ENCODE results near the gene ACO2. TPM values are rescaled to one million over a fixed set of nuclear protein-coding genes. Genes with fewer than 3 reads are reported as not detected.
"Not testable (repeated sequence)": the region's sequence is repeated elsewhere in the genome, so short reads cannot be mapped to it uniquely, and the experiment has no call there.

Gene ACO2
- total RNA-seq, 1 donor from 2014 or later: 887 TPM

DNA sequence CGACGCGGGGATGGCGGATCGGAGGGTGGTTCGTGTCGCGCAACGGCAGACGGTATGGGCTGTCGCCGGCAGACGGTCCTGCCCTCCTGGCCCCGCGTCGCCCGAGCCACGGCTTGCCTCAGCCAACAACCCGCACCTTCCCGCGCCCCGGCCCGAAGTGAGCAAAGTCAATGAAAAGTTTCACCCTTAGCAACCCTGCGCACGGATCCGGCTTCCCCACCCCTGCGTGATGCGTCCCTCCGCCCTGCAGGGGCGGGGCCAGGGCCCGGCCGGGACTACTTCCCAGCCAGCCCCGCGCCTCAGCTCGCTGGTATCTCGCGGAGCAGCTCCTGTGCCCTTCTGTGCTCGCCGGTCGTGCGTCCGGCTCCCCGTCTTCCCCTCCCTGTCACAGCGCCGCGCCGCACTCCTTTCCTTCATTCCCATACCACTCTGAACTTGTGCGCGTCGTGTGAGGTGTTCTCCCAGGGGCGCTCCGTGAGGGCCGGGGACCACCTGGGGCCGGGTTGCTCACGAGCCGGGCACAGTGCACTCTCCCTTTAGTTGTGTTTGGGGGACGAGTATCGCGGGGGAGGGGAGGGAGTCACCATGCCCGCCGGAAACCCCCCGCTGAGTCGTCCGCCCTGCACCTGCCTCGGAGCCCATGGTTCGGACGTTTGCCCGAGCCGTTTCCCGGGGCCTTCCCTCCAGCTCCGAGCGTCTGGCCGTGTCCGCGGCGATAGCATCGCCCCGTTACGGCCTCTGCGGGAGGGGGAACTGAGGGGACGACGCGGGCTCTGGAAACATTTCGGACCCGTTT is 22.1 kb upstream of the ACO2 start, which contains the start of gene TOB2:
Gene TOB2 (minus strand): TSS at position 163 of the 796 bp plus-strand sequence. CDS start 9,456 bp downstream, outside the sequence.
- intact Hi-C loops (cut with micrococcal nuclease): no loop called here
- ATAC-seq: peak; percentile 67

DNA sequence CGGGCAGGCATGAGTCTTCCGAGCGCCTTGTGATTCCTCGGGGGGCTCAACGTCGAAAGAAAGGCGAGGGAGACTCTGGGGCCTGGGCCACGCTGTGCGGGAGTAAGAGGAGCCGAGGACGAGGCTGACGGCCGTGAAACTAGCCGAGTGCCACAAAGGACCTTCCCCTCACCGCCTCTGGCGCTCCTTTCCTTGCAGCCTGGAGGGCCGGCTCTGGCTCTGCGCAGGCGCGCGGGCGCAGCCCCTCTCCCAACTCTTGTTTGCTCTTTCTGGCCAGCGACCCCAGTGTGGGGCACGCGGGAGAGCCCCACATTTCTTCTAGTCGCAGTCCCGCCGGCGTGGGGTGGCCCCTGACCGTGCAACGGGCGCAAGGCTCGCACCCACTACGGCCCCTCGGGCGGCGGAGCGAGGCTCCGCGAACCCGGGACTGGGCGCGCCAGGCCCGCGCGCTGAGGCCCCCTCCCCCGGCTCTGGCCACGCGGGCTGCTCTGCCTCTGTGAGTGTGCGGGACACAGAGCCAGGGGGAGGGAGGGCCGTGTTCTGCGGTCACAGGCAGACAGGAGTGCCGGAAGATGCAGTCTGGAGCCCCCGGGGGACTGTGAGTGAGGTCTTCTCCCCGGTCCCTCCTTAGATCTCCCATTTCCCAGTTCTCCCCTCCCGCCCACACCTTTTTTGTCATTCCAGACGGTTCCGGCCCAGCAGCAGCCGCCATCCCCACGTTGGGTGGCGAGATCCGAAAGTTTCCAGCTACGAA is 21.3 kb upstream of the ACO2 start:
- DNase-seq (peak; percentile 85), ATAC-seq (peak; percentile 52)
- intact Hi-C loops (cut with micrococcal nuclease): no loop called here

More for the DNA sequence above, 22.1 kb upstream of the ACO2 start, which contains the start of gene TOB2:
- DNase-seq: peak; percentile 97

DNA sequence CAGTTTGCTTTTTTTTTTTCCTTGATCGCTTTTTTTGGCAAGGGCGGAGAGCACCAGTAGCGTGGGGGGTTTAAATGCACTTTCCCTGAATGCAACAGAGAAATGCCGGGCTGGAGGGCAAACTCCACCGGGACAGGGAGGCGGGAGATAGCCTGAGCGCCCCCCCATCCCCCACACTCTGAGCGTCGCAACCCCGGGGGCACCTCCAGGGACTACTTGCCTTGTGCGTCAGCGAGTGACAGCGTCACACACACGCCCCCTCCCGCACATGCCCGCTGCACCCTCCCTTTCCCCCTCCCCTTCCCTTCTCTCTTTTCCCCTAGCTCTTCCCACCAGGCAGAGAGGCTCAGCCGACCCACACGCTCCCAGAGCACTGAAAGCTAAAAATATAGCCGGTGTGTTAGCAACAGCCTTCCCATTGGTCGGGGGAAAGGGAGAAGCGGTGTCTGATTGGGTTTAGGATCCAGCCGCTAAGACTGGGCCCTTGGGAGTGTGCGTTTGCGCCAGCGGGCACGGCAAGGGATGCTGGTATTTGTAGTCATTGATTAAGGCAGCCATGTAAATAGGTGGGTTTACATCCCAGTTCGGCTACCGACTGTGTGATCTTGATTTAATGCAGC is 20.6 kb upstream of the ACO2 start:
- DNase-seq (peak; percentile 95), ATAC-seq (peak; percentile 78)
- intact Hi-C loops (cut with micrococcal nuclease): no loop called here

DNA sequence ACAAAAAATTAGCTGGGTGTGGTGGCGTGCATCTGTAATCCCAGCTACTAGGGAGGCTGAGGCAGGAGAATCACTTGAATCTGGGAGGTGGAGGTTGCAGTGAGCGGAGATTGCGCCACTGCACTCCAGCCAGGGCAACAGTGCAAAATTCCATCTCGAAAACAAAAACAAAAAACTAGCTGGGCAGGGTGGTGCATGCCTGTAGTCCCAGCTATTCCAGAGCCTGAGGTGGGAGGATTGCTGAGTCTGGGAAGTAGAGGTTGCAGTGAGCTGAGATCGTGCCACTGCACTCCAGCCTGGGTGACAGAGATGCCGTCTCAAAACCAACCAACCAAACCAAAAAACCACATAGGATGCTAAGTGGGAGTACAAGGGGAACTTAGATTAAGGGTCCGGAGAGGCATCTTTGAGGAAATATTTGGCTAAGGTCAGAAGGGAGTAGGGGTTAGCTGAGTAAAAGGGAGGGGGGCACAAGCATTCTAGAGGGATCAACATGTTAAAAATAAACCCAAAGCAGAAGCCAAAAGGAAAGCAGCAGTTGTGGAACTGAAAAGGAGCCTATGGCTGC is 10.7 kb upstream of the ACO2 start:
- ATAC-seq (no peak), DNase-seq (no peak)
- intact Hi-C loops (cut with micrococcal nuclease): no loop called here

DNA sequence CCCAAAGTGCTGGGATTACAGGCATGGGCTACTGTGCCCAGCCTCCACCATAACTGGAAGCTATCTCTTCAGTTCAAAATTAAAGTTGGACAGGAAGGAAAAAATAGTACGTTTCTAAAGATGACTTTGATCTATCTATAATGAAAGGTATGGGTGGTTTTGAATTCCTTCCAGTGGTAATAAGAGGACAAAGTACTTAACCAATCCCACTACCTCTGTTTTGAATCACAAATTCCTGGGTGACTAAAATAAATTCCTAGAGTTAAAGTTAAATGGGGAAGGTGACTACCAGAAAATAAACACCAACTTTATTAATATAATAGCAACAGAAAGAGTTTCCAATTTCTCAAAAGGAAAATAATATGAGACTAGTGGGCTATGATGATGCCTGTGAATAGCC is 9.5 kb upstream of the ACO2 start:
- no peak for ATAC-seq

DNA sequence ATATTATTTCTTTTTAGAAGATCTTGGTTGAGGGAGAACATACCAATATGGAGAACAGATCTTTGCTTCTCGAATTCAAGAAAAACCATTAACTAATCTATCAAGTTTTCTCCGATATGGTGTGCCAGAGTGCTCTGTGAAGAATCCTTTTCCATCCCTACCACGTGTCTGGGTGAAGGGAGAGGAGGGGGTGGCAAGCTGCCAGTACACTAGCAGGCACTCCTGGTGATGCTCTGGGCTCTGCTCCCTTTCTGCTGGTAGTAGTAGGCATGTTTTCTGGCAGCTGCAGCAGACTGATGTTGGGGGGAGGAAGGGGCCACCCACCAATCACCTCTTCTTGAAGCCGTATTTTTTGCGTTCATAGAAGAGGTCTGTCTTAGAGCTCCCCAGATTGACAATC is 8.8 kb upstream of the ACO2 start:
- DNase-seq (peak; percentile 81), ATAC-seq (peak; percentile 82)
- intact Hi-C loops (cut with micrococcal nuclease): not testable (repeated sequence)

More for the DNA sequence above, 9.5 kb upstream of the ACO2 start:
- intact Hi-C loops (cut with micrococcal nuclease): no loop called here
- DNase-seq: no peak

DNA sequence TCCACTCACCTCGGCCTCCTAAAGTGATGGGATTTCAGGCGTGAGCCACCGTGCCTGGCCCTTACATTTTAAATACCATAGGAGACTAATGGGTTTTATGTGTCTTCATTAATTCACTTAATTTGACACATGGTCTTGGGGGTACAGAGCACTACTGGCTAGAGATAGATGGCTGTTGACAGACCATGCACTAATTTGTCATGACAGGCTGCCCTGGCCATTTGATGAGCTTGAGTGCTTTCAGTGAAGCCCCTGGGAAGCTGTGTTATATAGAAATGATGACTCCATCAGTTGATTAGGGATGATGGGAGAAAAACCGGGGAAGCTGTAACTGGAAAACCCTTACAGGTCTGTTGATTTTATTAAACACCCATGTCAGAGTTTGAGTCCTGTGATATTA is 7.0 kb upstream of the ACO2 start:
- no peak for ATAC-seq
- intact Hi-C loops (cut with micrococcal nuclease): no loop called here
- DNase-seq: no peak

DNA sequence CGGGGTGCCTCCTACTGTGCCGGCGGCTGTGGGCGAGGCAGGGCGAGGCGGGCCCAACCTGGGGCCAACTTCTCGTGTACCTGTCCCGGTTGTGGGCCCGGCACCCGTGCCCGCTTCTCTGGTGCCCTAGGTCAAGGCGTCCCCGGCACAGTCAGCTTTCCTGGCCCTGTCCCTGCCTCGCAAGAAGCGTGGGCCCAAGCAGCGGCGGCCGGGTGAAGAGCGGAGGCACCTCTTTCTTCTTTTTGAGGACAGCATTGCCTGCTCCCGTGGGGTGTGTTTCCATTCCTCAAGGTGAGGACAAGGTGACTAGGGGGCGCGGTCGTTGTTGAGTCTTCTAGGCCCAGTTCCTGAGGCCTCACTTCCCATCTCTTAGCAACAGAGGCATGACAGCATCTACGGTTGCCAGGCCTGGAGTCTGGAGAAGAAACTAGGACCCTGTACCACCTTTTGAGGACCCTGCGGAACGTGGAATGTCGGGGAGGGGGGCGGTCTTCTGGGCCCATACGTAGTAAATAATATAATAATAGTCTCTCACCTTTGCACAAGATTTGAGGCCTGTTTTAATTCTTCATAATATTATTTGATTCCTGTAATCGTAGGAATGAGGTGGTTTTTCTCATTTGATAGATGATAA is 418 bp downstream of the ACO2 start:
- peak; percentile 57 for ATAC-seq
- DNase-seq: no peak
- intact Hi-C loops (cut with micrococcal nuclease): no loop called here

DNA sequence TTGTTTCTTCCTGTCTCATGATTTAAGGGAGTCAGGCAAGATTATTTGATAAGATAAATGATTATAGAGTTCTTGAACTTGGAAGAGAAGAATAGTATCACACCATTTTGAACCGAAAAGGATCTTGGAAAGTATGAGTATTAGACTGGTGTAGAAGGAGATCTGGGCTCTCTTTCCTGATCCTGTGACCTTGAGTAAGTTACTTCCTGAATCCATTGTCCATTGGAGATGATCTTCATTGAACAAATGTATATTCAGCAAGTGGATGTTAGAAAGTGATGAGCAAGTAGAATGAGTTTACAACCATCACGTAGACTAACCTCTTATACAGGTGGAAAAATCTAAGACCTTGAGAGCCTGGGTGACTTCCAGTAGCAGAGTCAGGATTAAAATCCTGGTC is 2.0 kb downstream of the ACO2 start:
- DNase-seq (no peak), ATAC-seq (no peak)
- intact Hi-C loops (cut with micrococcal nuclease): no loop called here

DNA sequence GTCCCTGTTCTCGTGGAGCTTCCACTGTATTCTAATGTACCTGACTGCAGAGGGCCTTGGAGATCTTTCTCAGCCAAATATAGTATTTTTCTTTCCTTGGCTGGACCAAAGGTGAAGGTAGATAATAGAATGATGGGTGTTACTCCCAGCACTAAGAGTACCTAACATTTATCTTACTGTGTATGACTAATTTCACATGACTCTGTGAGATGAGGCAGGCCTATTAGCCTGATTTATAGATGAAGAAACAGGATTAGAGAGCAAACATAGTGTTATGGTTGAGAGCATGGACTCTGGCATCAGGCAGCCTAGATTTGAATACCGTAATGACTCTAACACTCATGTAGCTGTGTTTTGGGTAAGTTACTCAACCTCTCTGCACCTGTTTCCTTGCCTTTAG is 2.7 kb downstream of the ACO2 start:
- DNase-seq (no peak), ATAC-seq (no peak)
- intact Hi-C loops (cut with micrococcal nuclease): no loop called here

DNA sequence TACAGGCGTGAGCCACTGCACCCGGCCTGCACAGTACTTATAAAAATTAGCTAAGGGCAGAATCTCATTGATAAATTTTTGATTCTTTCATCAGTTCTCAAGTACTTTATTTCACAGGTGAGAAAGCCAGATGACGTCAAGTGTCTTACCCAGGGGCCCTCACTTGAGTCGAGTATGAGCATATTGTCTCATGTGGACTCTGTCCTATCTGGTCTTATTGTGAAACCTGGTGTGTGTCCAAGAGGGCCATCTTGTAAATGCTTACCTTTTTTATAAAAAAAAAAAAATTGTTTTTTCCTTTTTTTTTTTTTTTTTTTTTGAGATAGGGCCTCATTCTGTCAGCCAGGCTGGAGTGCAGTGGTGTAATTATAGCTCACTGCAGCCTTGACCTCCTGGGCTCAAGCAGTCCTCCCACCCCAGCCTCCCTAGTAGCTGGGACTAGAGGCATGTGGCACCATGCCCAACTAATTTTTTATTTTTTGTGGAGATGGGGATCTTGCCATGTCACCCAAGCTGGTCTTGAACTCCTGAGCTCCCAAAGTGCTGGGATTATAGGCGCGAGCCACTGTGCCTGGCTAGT is 6.0 kb downstream of the ACO2 start:
- intact Hi-C loops (cut with micrococcal nuclease): no loop called here
- no peak for DNase-seq

DNA sequence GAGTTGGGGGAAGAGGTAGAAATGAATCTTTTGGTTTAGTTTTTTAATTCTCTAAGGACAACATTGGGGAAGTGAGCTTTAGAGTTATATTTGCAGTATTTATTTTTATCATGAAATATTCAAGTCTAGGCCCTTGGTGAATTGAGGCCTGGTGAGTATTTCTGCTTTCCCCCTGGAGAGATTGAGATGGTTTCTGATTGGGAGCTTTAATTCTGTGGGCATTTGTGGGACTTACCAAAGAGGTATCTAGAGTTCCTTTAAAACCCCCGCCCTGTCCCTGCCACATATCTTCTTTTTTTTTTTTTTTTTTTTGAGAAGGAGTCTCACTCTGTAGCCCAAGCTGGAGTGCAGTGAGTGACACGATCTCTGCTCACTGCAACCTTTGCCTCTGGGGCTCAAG is 9.6 kb downstream of the ACO2 start:
- intact Hi-C loops (cut with micrococcal nuclease): no loop called here
- ATAC-seq (no peak), DNase-seq (no peak)

More for the DNA sequence above, 6.0 kb downstream of the ACO2 start:
- ATAC-seq: no peak

DNA sequence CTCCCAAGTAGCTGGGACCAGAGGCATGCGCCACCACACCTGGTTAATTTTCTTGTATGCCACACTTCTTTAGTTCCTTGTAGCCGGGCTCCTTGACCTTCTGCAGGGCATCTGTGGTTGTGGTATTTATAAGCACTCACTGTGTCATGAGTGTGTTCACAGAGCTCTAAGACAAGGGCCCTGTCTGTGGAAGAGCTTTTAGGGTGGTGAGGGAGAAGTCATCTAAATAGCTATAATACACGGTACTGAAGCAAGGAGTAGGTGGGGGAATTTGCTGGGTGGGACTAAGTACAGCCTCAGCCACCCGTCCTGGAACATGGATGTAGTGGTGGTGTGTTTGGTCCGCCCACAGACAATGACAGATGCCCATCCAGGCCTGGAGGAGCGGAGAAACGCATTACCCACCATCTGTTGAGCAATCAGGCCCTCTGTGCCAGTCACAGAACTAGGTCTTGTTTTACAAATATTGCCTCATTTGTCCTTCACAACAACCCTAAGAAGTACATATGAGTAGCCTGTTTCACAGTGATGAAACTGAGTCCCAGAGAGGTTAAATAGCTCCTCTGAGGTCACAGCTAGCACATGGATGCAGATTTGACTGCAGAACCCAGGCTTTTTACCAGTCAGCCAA is 10.1 kb downstream of the ACO2 start:
- no peak for ATAC-seq
- intact Hi-C loops (cut with micrococcal nuclease): no loop called here
- DNase-seq: no peak

DNA sequence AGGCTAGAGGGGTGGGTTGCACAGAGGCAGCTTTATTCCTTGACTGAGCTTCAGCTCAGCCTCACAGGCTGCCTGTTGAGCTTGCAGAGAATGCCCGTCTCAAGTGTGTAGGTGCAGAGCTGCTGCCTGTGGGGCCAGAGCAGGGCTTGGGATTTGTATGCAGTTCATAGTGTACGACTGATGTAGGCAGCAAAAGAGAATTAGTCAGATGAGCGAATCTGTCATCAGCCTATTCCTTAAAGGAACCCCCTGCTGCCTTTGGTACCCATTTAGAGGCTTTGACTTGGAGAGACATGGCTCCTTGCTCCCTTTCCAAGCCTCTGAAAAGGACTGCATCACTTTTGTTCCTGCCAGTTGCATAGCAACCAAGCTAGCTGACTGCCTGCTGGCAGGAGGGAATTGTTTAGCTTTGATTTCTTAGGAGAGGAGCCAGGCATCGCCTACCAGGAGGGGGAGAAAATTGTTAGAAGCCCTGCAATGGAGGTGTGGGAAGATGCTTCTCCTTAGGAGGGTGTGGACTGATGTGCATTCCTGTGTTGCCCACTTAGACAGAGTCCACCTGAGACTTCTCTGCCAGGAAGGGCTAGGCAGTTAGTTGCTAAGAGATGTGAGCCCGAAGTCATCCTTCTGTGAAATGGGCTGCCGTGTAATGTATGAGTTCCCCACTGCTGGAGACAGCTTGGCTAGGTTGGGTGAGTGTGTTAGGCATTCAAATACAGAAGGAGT is 10.9 kb downstream of the ACO2 start:
- no peak for DNase-seq
- intact Hi-C loops (cut with micrococcal nuclease): no loop called here
- ATAC-seq: peak; percentile 26

DNA sequence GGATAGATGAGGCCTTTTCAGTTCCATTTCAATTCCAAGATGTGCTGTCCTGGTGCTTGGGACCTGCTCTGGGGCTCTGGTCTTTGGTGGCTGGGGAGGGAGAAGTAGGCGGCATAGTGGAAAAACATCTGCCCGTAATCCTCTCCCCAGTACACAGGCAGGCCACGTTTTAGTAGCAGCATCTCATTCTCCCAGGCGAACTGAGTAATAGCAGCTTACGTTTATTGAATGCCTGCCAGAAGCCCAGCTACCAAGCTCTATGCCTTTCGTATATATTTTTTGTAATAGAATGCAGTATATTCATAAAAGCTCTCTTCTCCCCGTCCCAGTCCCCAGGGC is 11.4 kb downstream of the ACO2 start:
- DNase-seq: no peak
- intact Hi-C loops (cut with micrococcal nuclease): no loop called here
- peak; percentile 21 for ATAC-seq

DNA sequence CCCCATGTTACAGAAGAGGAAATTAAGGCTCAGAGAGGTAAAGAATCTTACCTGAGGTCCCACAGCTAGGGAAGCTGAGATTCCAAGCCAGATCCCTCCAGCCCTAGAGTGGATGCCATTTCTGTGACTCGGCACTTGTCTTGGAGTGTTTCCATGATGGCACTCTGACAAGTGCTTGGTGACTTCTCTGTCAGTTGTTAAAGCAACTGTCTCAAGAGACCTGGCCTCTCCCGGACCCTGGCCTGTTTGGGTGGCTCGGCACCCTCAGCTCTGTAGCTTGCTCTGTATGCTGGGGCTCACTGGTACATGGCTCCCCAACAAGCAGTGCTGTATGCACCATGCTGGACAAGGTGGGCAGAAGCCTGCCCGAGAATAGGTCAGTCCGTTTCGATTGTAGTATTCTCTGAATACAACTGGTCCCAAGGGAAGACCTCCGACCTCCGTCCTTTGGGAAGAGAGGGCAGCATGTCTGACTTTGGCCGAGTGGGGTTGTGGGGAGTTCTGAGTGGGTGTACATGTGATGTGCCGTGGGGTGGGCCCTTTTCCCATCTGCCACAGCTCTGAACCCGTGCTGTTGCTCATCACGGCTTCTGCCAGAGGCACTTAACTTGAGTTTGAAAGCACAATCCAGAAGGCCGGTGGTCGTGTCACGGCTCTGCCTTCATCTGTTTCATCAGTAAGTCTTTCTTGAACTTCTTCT is 12.4 kb downstream of the ACO2 start:
- intact Hi-C loops (cut with micrococcal nuclease): no loop called here

DNA sequence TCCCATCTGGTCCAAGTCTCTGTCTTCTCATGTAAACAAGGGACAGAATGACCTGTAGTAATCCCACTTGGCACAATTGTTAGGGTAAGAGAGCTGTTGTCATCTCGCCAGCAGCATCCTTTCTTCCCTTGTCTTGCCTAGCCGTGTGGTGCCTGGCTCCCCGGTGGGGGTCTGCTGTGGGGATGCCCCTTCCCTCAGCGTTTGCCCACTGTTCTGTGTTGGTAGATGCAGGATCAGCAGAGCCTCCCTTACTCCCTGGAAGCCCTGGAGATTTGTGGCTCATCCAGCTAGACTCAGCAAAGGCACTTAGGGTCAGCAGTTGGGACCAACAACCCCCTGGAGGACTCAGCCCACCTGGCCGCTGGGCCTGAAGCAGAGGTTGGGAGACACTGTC is 13.0 kb downstream of the ACO2 start:
- no peak for DNase-seq
- intact Hi-C loops (cut with micrococcal nuclease): no loop called here
- no peak for ATAC-seq

More for the DNA sequence above, 12.4 kb downstream of the ACO2 start:
- peak; percentile 71 for ATAC-seq
- DNase-seq: no peak

Measured in left ventricle myocardium superior (tissue), 1 donor.